Measurements from ENCODE around the gene SRGAP1.

- TF ChIP-seq CTCF (conservative IDR thresholded peaks at IDR 0.05) (no peak), ZFX (IDR thresholded peaks at IDR 0.05) (no peak)
Observed at GRCh38 chr12:64110864-64111263, 266.4 kb downstream of the SRGAP1 start.

All from C4-2B (cell line).